WTC11 (cell line): Measurements from ENCODE around the gene CSH2. TPM values are rescaled to one million over a fixed set of nuclear protein-coding genes. Genes with fewer than 3 reads are reported as not detected.

Experiments used
- ATAC-seq: fragments of 200-7000 bp; cut with Tn5 transposase; 2 replicates; pipeline ENCODE4 v1.10.0; 2021; ENCODE audit warnings: mild to moderate bottlenecking, moderate library complexity
- CTCF ChIA-PET: fragments of 300-600 bp; sonication (Branson Sonifier 250); formaldehyde crosslinking; loops from one replicate; lab custom pipeline; 2021; ENCODE audit warnings: antibody characterized with exemption; lab: Charles Lee
- POLR2A ChIA-PET: fragments of 350-600 bp; sonication (Branson Sonifier 250); formaldehyde crosslinking; loops from one replicate; lab custom pipeline; 2021; ENCODE audit warnings: antibody characterized with exemption; lab: Charles Lee
- DNase-seq: peaks from one replicate; pipeline ENCODE4 v3.0.0; 2021; ENCODE audit warnings: low spot score
- H3K27ac Mint-ChIP-seq: 2 replicates; pipeline ENCODE4 v1.8.0; 2021; ENCODE audit warnings: mixed read lengths
- H3K27me3 Mint-ChIP-seq: 2 replicates; pipeline ENCODE4 v1.8.0; 2021; ENCODE audit warnings: low read depth, mild to moderate bottlenecking, moderate library complexity, mixed read lengths
- H3K36me3 Mint-ChIP-seq: 2 replicates; pipeline ENCODE4 v1.8.0; 2021; ENCODE audit warnings: mixed read lengths
- H3K4me1 Mint-ChIP-seq: 2 replicates; pipeline ENCODE4 v1.8.0; 2022; ENCODE audit warnings: mixed read lengths
- H3K4me3 Mint-ChIP-seq: 2 replicates; pipeline ENCODE4 v1.8.0; 2021; ENCODE audit warnings: mild to moderate bottlenecking, moderate library complexity, mixed read lengths
- H3K9me3 Mint-ChIP-seq: 2 replicates; pipeline ENCODE4 v1.8.0; 2021; ENCODE audit warnings: mixed read lengths
- ATF3 ChIP-seq: sonication (generic); formaldehyde crosslinking; conservative IDR thresholded peaks from 2 replicates; pipeline ENCODE4 v1.8.1; 2022; ENCODE audit warnings: mild to moderate bottlenecking, missing genetic modification reagents
- ATF6 ChIP-seq: sonication (generic); formaldehyde crosslinking; IDR thresholded peaks from 2 replicates; pipeline ENCODE4 v1.8.1; 2023; ENCODE audit warnings: mild to moderate bottlenecking, missing genetic modification reagents
- FOXJ3 ChIP-seq: sonication (generic); formaldehyde crosslinking; IDR thresholded peaks from 2 replicates; pipeline ENCODE4 v1.9.0; 2021; ENCODE audit warnings: missing genetic modification reagents, mild to moderate bottlenecking, borderline replicate concordance
- FOXK1 ChIP-seq: sonication (generic); formaldehyde crosslinking; IDR thresholded peaks from 2 replicates; pipeline ENCODE4 v1.8.0; 2022; ENCODE audit warnings: mild to moderate bottlenecking, moderate library complexity, missing genetic modification reagents
- HMGXB4 ChIP-seq: sonication (generic); formaldehyde crosslinking; IDR thresholded peaks from 2 replicates; pipeline ENCODE4 v1.8.1; 2023; ENCODE audit warnings: mild to moderate bottlenecking, moderate library complexity, missing genetic modification reagents
- JAZF1 ChIP-seq: fragments of 250-450 bp; sonication (Bioruptor Pico); IDR thresholded peaks from 2 replicates; pipeline ENCODE4 v1.9.0; 2021; ENCODE audit warnings: moderate library complexity, mild to moderate bottlenecking, inconsistent platforms
- MXD4 ChIP-seq: fragments of 250-450 bp; sonication (Bioruptor Pico); IDR thresholded peaks from 2 replicates; pipeline ENCODE4 v1.8.0; 2021; ENCODE audit warnings: mild to moderate bottlenecking, moderate library complexity, borderline replicate concordance
- MYBL2 ChIP-seq: sonication (generic); formaldehyde crosslinking; IDR thresholded peaks from 2 replicates; pipeline ENCODE4 v1.8.1; 2023; ENCODE audit warnings: mild to moderate bottlenecking, moderate library complexity, missing genetic modification reagents
- NFATC4 ChIP-seq: fragments of 250-450 bp; sonication (Bioruptor Pico); IDR thresholded peaks from 2 replicates; pipeline ENCODE4 v1.9.0; 2021; ENCODE audit warnings: mild to moderate bottlenecking
- NFE2L1 ChIP-seq: sonication (generic); formaldehyde crosslinking; IDR thresholded peaks from 2 replicates; pipeline ENCODE4 v1.8.1; 2023; ENCODE audit warnings: missing genetic modification reagents
- NR2C2 ChIP-seq: sonication (generic); formaldehyde crosslinking; IDR thresholded peaks from 2 replicates; pipeline ENCODE4 v1.8.0; 2022; ENCODE audit warnings: mild to moderate bottlenecking, missing genetic modification reagents
- RELA ChIP-seq: sonication (generic); formaldehyde crosslinking; IDR thresholded peaks from 2 replicates; pipeline ENCODE4 v1.8.1; 2022; ENCODE audit warnings: missing genetic modification reagents, mild to moderate bottlenecking, borderline replicate concordance
- SMAD4 ChIP-seq: sonication (generic); formaldehyde crosslinking; IDR thresholded peaks from 2 replicates; pipeline ENCODE4 v1.8.0; 2022; ENCODE audit warnings: mild to moderate bottlenecking, missing genetic modification reagents
- TEAD1 ChIP-seq: sonication (generic); formaldehyde crosslinking; IDR thresholded peaks from 2 replicates; pipeline ENCODE4 v1.8.0; 2022; ENCODE audit warnings: mild to moderate bottlenecking, missing genetic modification reagents
- ZNF121 ChIP-seq: sonication (generic); formaldehyde crosslinking; IDR thresholded peaks from 2 replicates; pipeline ENCODE4 v1.8.0; 2023; ENCODE audit warnings: missing genetic modification reagents
- ZNF138 ChIP-seq: sonication (generic); formaldehyde crosslinking; conservative IDR thresholded peaks from 2 replicates; pipeline ENCODE4 v1.8.1; 2022; ENCODE audit warnings: mild to moderate bottlenecking, moderate library complexity, missing genetic modification reagents
- ZNF396 ChIP-seq: fragments of 250-450 bp; sonication (Bioruptor Pico); IDR thresholded peaks from 2 replicates; pipeline ENCODE4 v1.8.0; 2021; ENCODE audit warnings: mild to moderate bottlenecking, moderate library complexity, borderline replicate concordance
- ZNF416 ChIP-seq: fragments of 250-450 bp; sonication (Bioruptor Pico); IDR thresholded peaks from 2 replicates; pipeline ENCODE4 v1.9.0; 2021; ENCODE audit warnings: mild to moderate bottlenecking, inconsistent platforms
- ZNF512 ChIP-seq: sonication (generic); formaldehyde crosslinking; IDR thresholded peaks from 2 replicates; pipeline ENCODE4 v1.8.1; 2022; ENCODE audit warnings: missing genetic modification reagents, borderline replicate concordance
- ZNF671 ChIP-seq: fragments of 250-450 bp; sonication (Bioruptor Pico); IDR thresholded peaks from 2 replicates; pipeline ENCODE4 v1.8.0; 2021; ENCODE audit warnings: mild to moderate bottlenecking
- total RNA-seq: library from RNA; stranded (reverse); gene quantifications from 3 replicates; pipeline ENCODE4 v1.2.3, GENCODE V29; 2021

CSH2 gene
- total RNA-seq, 1 experiment from 2014 or later: not detected

- POLR2A ChIA-PET: interaction anchor here (1.2 kb wide), 1 partner anchor 50 kb away, joined by 5 read pairs; the partner anchor contains the start of genes CCDC47 and DDX42
Measured at GRCh38 chr17:63823659-63824331, 49.7 kb downstream of the CSH2 start.

GRCh38 chr17:63822537-63822936, 50.9 kb downstream of the CSH2 start:
- ChIA-PET CTCF (interaction anchor here (1.5 kb wide), 1 partner anchor 12 kb away, joined by 4 read pairs; no protein-coding TSS in a partner anchor), POLR2A (no interaction called here)
- no peak overlapping the region for H3K4me3 Mint-ChIP-seq
- H3K4me1 Mint-ChIP-seq: peaks cover 11% of the 10 kb centered on the region
- no peak for ATAC-seq
- H3K27ac Mint-ChIP-seq: no peak overlapping the region
- no peaks in the 10 kb centered on the region for H3K9me3 Mint-ChIP-seq
- no peak for DNase-seq
- TF ChIP-seq HMGXB4 (CRISPR knock-in tag) (no peak), ATF3 (CRISPR knock-in tag) (no peak), ZNF512 (CRISPR knock-in tag) (no peak), FOXJ3 (no peak), ZNF138 (CRISPR knock-in tag) (no peak), SMAD4 (CRISPR knock-in tag) (no peak), ZNF121 (no peak), ZNF396 (no peak), NR2C2 (no peak), ATF6 (CRISPR knock-in tag) (no peak), TEAD1 (CRISPR knock-in tag) (no peak), MYBL2 (CRISPR knock-in tag) (no peak), FOXK1 (CRISPR knock-in tag) (no peak), ZNF416 (no peak), NFATC4 (no peak), NFE2L1 (CRISPR knock-in tag) (no peak), MXD4 (no peak), JAZF1 (CRISPR knock-in tag) (no peak)
- H3K36me3 Mint-ChIP-seq: peaks cover 89% of the 10 kb centered on the region
- H3K27me3 Mint-ChIP-seq: no peaks in the 10 kb centered on the region; the same call in 1 of the 2 replicates

More at GRCh38 chr17:63823659-63824331, 49.7 kb downstream of the CSH2 start:
- H3K4me3 Mint-ChIP-seq: peak overlapping the region; percentile 25; the same call in 1 of the 2 replicates
- peaks cover 18% of the 10 kb centered on the region for H3K4me1 Mint-ChIP-seq
- peaks cover 76% of the 10 kb centered on the region for H3K36me3 Mint-ChIP-seq
- DNase-seq (no peak), ATAC-seq (no peak)
- 0 out of 2 replicates have a peak overlapping the region, but pooled peaks have one; percentile 50 for H3K27ac Mint-ChIP-seq
- no peaks in the 10 kb centered on the region; the same call in 1 of the 2 replicates for H3K27me3 Mint-ChIP-seq
- H3K9me3 Mint-ChIP-seq: no peaks in the 10 kb centered on the region
- TF ChIP-seq RELA (CRISPR knock-in tag): no peak
- TF ChIP-seq ZNF671 (CRISPR knock-in tag): no peak
- CTCF ChIA-PET: no interaction called here

Other genes with a start within 250 kb of the CSH2 start
- 83.4 to 91.8 TPM (median 88.4 TPM) in 3 replicates for gene LIMD2, start 173.6 kb downstream of the CSH2 start, total RNA-seq
- gene STRADA, start 131.9 kb downstream of the CSH2 start, total RNA-seq: 36.6 to 43.1 TPM (median 41.2 TPM) in 3 replicates
- 63.0 to 70.9 TPM (median 63.9 TPM) in 3 replicates for gene CCDC47, start 100.1 kb downstream of the CSH2 start, total RNA-seq
- 102 to 128 TPM (median 106 TPM) in 3 replicates for gene DDX42, start 99.5 kb downstream of the CSH2 start, total RNA-seq
- 135 to 152 TPM (median 149 TPM) in 3 replicates for gene PSMC5, start 46.2 kb downstream of the CSH2 start, total RNA-seq
- gene FTSJ3, start 46.0 kb downstream of the CSH2 start, total RNA-seq: 47.7 to 62.1 TPM (median 52.0 TPM) in 3 replicates
- 80.1 to 106 TPM (median 86.7 TPM) in 3 replicates for gene SMARCD2, start 31.0 kb downstream of the CSH2 start, total RNA-seq
- gene GH2, start 8.3 kb upstream of the CSH2 start, total RNA-seq: 0.35 to 1.3 TPM (median 0.60 TPM) in 3 replicates
- gene CSH1, start 22.9 kb upstream of the CSH2 start, total RNA-seq: not detected in 3 replicates
- not detected in 3 replicates for gene CSHL1, start 37.6 kb upstream of the CSH2 start, total RNA-seq
- gene GH1, start 45.2 kb upstream of the CSH2 start, total RNA-seq: not detected in 3 replicates
- 3.0 to 3.5 TPM (median 3.2 TPM) in 3 replicates for gene CD79B, start 58.7 kb upstream of the CSH2 start, total RNA-seq
- 5.2 to 5.8 TPM (median 5.5 TPM) in 3 replicates for gene SCN4A, start 99.2 kb upstream of the CSH2 start, total RNA-seq
- 0.64 to 1.1 TPM (median 0.85 TPM) in 3 replicates for gene PRR29, start 124.7 kb upstream of the CSH2 start, total RNA-seq
- 0.33 to 0.57 TPM (median 0.44 TPM) in 3 replicates for gene ICAM2, start 147.0 kb upstream of the CSH2 start, total RNA-seq